Stimulated activated CD8-positive, alpha-beta memory T cell treated with anti-CD3 and anti-CD28 coated beads, Interleukin-15, amount 100 ng/mL, for 24 hours (primary cell): Measurements from ENCODE around the gene ASB8.
A peak's percentile ranks its signal among the peaks of the same experiment; 100 is the strongest.
"Not testable (repeated sequence)": the region's sequence is repeated elsewhere in the genome, so short reads cannot be mapped to it uniquely, and the experiment has no call there.

ENCODE experiments used
- DNase-seq: peaks from one replicate; pipeline ENCODE4 v3.0.0-alpha.2; 2020; ENCODE audit warnings: low read depth

ASB8 gene

GRCh38 chr12:48132826-48133225, 24.5 kb downstream of the ASB8 start:
- DNase-seq: no peak

- DNase-seq: no peak
These were observed 25.8 kb downstream of the ASB8 start for GRCh38 chr12:48131517-48131916.

GRCh38 chr12:48129376-48129775, 27.9 kb downstream of the ASB8 start:
- no peak for DNase-seq

GRCh38 chr12:48128800-48129199, 28.5 kb downstream of the ASB8 start:
- DNase-seq: no peak

DNA sequence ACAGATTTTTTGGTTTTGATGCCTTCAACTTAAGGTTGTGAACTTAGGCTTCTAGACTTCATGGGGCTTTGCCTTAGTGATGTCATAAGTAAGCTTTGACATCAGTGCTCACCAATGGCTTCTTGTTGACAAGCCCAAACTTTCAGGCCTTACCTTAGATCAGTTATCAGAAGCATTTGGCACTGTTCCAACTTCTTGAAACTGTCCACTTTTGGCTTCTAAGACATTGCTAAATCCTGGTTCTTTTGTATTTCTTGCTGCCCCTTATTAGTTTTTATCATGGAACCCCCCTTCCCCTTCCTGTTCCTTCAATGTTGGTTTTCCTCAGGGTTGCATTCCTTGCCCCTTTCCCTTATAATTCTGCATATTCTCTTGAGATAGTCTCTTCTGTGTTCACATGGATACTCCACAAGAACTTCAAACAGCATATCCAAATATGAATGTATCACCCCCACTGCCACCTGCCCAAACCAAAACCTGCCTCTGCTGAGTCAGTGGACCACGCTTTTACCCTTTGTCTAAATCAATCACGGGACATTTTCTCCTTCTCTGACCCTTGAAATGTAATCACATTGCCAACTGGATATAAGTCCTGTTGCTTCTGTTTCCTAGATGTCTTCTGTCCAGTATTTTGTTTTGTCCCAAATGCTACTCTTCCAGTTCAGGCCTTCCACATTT, 30.2 kb downstream of the ASB8 start:
- DNase-seq: no peak

- no peak for DNase-seq
These were observed 31.3 kb downstream of the ASB8 start for GRCh38 chr12:48125985-48126384.

GRCh38 chr12:48125542-48125941, 31.8 kb downstream of the ASB8 start:
- DNase-seq: not testable (repeated sequence)

DNA sequence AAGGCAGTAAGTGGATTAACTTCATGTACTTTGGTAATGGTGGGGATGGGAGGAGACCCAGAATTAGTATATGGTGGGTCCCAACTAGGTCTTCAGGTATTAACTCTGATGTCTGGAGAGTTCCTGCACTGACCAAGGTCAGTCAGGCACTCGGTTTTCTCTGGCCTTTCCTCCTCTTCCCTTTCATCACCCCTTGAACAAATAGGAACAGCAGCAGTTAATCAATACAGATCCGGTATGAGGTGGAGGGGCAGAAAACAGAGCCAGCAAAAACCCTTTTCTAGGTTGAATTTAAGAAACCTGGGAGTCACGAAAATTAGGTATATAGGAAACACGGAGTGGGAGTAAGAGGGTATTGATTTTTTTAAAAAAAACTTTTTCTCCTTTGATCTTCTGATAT, 34.1 kb downstream of the ASB8 start:
- DNase-seq: no peak

DNA sequence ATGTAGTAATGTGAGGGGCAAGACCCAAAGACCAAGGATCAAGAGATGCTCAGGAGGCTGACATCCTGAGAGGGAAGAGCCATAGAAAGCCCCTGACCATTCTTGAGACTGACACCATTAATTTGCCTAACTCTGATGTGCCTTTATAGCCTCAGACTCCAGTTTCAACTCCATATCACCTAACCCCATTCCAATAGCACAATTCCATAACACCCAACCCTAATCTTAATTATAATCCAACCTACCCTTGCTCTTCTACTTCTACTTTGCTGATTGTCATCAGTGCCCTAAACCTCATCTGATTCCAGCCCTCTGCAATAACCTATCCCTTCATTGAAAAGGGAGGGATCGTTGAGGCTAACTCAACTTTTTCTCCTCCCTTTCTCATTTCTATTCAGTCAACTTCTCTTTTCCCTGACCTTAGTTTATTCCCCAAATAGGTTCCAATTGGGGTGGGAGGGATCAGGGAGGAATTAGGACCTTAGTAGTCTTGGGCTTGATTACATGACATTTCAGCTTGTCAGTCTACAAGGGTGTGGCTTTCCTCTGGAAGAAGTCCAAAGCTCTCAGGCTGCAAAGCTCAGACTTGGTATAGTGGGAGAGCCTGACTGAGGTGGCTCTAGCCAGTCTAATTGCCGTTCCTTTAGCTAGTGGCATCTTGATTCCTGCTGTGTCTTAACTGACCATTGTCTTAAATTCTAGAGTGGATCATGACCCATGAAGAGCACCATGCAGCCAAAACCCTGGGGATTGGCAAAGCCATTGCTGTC, 35.1 kb downstream of the ASB8 start:
- no peak for DNase-seq

- DNase-seq: no peak
These were observed 35.8 kb downstream of the ASB8 start for GRCh38 chr12:48121522-48121921.

DNA sequence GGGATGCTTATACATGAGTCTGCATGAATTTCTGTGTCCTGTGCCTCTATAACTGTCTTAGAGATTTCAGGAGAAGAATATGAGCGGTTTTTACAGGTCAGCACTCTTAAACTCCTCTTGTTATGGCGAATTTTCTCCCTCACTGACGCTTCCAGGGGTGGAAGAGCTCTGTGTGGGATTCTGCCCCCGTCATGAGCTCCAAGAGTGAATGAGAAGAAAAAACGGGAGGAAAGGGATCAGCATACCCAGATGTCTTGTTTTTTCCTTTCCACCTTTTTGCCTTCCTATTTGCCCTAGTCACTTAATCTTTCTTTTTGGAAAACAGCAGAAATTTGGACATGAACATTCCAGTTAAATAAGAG, 37.5 kb downstream of the ASB8 start:
- DNase-seq: no peak

GRCh38 chr12:48119078-48119833, 38.1 kb downstream of the ASB8 start, which contains the start of gene PFKM:
Gene PFKM (plus strand): TSS chr12:48119364. CDS start chr12:48122775, 3,411 bp downstream.
- DNase-seq: peak; percentile 9

- no peak for DNase-seq
These were observed 38.9 kb downstream of the ASB8 start for GRCh38 chr12:48118284-48118871.

GRCh38 chr12:48115957-48116356, 41.4 kb downstream of the ASB8 start:
- DNase-seq: no peak

GRCh38 chr12:48111312-48111693, 46.0 kb downstream of the ASB8 start:
- DNase-seq: not testable (repeated sequence)

DNA sequence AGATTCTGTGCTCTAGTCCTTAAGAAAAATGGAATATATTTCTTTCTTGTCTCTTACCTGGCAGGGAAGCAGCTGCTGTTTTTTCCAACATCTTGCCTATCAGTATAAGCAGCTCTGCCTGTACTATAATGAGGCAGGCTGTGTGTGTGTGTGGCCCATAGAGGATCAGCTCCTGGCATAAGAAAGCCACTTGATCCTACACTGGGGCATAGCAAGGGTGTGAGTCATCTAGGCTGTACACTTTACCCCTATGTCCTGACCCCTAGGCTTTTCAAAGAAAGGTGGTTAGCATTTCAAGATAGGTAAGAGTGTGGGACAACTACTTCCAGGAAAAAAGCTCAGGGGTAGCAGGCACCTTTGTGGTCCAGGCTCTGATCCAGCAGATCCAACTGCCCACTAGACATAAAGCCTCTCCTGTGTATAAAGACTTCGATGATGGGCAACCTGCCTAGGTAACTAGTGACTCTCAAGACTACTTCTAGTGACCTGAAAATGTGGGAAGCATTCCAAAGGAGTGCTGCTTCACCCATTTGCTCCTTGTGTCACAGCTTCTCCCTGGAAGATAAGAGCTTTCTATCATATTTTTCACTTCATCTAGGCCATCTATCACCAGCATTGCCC, 46.5 kb downstream of the ASB8 start:
- DNase-seq: no peak

DNA sequence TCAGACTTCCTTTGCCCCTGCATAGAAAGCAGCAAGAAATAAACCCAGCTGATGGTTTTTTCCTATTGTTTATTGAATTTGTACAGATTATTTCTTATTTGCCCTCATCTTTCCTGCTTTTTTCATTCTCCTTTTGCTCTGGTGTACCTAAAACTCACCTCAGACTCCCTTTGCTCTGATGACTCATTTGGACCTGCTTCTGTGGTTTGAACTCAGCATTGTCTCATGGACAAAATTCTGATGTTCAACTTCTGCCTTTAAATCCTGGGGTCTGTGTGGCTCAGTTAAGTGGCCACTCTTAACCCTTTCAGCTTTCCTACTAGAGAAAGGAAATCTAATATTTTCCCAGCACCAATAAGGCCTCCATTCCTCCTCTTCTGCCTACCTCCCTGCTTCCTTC, 47.9 kb downstream of the ASB8 start:
- no peak for DNase-seq

- no peak for DNase-seq
These were observed 50.4 kb downstream of the ASB8 start for GRCh38 chr12:48106681-48107613.

DNA sequence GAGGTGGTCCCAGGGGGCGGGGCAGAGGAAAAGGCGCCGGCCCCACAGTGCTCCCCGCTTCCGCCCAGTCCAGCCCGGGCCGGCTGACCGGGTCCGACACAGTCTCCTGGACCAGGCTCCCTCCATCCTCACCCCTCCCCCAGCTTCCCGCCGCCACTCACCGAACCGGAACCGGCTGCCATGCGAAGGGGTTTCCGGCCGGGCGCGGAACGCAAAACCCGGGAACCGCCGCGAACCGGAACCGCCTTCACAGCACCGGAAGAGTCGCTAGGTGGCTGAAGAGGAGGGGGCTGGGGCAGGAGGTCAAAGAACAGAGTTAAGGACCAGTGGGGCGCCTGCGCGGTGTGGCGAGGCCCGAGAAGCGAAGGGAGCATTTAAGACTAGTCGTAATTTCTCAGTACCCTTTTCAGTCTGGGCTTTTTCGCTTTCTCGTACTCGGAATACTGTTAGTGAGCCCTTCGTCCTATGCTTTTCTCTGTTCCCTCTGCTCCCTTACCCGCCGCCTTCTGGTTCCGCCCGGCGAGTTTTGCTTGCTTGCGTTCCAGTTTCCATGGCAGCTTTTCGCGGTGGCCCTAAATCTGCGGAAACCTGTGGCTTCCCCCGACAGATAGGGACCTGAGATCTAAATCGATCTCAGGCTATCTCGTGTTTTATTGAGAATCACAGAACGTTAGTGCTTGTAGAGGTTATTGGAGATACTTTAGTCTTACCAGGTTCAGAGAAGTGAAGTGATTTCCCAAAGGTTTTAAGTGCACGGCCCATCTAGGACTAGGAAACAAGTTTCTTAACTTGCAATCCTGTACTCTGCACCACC, 51.2 kb downstream of the ASB8 start, which contains the start of gene SENP1:
TSS of gene SENP1 (minus strand) at position 213 of the 814 bp plus-strand sequence. CDS start 4,607 bp downstream, outside the sequence.
- DNase-seq: peak; percentile 81

DNA sequence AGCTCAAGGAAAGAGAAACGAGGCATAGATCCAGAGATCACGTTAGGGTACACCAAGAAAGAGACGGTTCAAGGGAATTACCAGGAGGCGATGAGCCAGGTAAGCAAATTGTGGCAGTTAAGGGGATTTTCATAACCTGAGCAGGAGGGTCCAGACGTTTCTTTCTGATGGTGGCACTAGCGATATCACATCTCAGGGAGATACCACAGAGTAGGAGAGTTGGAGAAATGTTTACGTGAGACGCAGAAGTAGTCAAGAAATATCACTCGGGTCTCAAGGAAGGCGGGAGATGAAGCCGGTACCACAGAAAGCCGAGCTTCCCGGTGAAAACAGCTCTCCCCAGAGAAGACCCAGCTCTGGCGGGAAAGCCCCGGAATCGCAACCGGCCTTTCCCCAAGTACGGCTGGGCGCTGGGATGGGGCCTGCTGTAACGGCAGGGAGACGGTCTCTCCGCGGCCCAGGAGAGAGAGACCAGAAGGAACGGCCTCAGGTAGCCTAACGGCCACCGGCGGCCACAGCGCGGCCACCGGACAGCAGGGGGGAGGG, 51.9 kb downstream of the ASB8 start:
- DNase-seq: no peak
